NCI-H345 treated with DMSO at 0.1 percent for 48 hours (cell line): ENCODE data around the gene UBL4B.
"Not testable (repeated sequence)": the region's sequence is repeated elsewhere in the genome, so short reads cannot be mapped to it uniquely, and the experiment has no call there.

Experiments used
- DNase-seq: peaks from one replicate; lab custom pipeline; 2025; ENCODE audit not compliant: unreplicated experiment; lab: John Stamatoyannopoulos, UW

The UBL4B gene

DNA sequence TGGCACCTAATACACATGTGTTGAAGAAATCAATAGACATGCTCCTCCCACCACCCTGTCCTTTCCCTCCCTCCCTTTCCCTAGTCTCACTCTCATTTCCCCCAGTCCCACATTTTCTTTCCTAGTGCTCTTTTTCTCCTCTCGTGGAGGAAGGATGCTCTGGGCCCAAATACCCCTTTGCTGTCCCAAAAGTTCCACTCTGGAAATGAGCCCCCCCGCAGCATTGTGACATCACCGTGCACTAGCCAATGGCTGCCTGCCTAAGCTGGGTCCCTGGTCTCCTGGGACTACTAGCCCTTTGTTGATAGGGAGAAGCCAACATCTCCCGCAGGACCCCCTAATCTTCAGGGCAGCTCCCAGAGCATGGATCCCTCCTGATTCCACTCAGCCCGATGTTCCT is at the start of gene UBL4B:
Gene UBL4B, plus strand, starts transcription at position 301 of the 400 bp plus-strand sequence. Its CDS starts 92 bp downstream, at position 393.
- no peak for DNase-seq

- no peak for DNase-seq
These were observed 49.6 kb upstream of the UBL4B start for GRCh38 chr1:110062612-110063011.

GRCh38 chr1:110063781-110064180 is 48.5 kb upstream of the UBL4B start:
- no peak for DNase-seq

DNA sequence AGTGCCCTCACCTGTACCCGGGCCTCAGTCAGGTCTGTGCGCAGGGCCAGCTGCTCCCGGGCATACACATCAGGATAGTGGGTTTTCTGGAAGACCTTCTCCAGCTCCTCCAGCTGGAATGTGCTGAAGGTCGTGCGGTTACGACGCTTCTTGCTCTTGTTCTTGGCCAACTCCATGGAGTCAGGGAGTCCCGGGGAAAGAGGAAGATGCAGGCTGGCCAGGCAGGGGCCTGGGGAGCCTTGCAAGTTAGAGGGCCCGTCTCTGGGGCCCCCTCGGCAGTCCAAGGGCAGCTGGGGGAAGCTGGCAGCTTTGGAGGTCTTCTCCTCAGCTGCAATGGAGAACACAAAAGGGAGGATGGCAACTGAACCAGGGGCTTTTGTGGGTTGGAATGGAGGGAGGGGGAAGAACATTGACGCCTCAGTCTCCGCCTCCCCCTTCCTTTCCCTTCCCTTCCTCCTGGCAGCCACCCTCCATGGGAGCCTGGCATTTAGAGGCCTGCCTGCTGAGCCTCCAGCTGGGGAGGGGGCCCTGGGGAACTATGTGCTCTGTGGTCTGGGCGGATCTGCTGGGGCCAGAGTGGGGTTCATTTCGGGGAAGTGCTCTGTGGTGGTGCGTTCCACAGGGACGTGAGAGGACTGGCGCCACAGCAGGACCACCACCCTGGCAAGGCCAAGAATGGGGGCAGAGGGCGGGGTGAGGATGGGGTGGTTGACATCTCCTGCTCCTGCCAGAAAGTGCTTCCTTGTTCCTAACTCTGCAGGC is 47.5 kb upstream of the UBL4B start:
- no peak for DNase-seq

DNA sequence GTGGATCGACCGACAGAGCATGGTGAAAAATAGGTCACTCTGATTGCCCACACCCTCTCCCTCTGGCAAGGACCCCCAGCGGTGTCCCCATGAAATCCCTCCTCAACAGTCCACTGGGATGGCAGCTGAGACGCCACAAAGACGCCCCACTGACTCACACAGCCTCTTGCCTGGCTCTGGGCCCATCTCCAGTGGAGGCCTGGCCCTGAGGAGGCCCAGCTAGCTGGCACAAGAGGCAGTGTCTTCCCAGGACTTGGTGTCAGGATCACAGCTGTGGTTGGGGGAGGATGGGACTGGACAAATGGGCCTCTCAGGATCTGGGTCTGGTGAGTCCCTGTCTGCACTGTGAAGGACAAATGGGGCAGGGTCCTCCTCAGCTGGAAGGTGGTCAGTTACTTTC is 46.4 kb upstream of the UBL4B start:
- no peak for DNase-seq

DNA sequence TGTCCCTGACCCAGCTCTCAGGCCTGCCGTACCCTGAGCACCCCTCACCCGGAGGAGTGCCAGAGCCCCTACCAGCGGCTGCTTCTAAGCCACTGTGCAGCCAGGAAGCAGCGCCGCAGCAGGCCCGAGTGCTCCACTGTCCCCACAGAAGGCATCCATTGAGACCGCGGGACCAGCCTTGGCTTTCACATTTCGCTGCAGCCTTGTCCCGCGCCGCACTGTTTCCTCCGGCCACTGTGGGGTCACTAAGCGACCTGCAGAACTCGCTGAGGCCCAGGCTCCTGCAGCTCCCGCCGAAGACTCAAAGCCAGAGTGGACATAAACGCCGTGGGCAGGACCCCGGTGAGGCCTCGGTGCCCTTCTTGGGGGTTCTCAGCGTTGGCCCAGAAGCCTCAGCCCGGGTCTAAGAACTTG is 44.8 kb upstream of the UBL4B start:
- DNase-seq: no peak

GRCh38 chr1:110067893-110068645 is 44.2 kb upstream of the UBL4B start:
- no peak for DNase-seq

DNA sequence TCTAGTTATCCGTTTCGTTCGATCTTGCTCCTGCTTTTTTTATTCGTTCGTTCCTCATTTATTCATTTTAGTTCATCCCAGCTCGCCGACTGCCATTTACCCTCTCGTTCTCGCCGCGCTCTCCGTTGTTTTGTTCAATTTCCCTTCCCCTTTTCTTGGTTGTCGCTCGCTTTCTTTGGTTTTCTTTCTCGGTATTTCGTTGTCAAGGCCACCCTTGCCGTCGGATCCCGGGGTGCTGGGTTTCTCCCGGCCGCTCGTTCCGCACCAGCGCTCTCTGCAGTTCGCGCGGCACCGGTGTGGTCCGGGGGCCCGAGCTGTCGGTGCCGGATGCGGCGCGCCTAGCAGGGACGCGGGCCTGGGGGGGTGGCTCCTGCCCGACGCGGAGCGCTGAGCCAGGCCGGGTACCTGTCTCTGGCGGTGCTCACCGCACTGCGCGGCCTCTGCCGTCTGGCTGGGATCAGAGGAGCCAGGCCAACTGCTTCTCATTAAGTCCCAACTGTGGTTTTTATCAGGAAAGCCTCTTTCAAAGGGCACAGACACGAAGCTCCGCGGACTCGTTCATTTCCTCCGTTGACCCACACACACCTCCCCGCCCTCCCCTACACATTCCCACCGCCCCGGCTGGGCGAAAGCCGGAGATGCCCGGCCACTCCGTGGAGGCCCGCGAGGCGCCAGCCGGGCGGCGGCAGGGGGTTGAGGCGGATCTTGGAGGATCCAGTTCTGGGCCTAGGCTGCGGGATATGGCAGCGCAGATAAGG is 43.4 kb upstream of the UBL4B start:
- DNase-seq: no peak

DNA sequence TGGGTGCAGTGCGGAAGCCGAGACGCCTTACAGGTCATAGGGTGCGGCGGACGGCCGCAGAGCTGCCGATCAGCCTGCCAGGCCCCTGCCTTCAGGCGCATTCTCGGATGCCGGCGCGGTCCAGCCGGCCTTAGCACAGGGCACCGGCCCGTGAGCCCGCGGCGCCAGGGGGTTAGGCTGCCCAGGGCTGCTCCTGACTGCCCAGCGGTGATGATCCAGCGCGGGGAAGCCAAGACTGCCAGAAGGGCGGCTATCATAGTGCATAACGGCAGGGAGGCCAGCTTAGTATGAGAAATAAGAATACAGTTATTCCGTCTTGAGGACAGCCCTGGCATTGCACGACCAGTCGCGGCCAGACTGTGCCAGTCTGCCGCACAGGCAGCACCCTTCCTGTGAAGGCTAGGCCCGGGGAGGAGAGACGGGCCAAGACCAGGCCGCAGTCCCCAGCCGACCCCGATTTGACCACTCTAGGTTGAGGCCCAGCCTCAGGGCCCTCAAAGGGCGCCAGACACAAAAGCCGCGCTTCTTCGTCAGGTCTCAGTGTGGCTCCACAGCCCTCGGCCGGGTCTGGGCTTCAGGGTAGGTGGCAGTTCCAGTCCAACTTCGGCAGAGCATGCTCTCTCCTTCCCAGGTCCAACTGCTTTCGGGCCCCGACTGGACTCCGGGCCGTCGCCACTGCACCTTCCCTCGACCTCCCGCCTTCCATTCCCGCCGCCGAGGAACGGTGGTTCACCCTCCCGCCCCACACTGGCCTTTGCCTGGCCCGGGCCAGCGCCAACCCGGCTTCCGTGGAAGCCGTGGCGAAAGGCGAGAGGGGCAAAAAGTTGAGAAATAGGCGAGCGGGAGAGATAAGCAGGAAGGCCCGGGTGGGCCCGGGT is 42.6 kb upstream of the UBL4B start:
- DNase-seq: no peak

GRCh38 chr1:110070282-110070669 is 42.0 kb upstream of the UBL4B start:
- DNase-seq: no peak

DNA sequence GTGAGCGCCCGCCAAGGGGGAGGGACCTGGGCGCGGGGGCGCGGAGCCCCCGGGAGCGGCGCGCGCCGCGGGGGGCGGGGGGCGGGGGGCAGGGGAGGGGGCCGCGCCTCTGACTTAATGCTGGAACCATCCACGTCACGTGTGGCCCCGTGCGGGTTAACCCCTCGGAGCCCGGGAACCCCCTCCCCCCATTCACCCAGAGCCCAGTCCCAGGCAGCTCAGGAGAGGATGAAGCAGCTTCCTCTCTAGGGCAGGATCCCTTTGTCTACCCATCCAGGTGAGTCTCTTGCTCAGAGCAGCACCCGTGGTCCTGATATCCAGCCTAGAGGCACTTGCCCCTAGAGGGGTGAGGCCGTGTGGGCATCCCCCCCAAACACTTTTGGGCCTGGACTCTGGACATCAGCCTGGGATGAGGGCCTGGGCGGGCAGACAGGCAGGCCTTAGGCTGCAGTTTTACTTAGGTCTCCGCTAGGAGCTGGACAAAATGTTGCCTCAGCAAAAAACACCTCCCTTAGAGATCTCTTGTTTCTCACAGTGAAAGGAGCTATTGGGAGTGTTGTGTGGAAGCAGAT is 41.5 kb upstream of the UBL4B start, which contains the start of gene ALX3:
Gene ALX3, minus strand, starts transcription at position 2 of the 572 bp plus-strand sequence. CDS start 60 bp downstream, outside the sequence.
- no peak for DNase-seq

DNA sequence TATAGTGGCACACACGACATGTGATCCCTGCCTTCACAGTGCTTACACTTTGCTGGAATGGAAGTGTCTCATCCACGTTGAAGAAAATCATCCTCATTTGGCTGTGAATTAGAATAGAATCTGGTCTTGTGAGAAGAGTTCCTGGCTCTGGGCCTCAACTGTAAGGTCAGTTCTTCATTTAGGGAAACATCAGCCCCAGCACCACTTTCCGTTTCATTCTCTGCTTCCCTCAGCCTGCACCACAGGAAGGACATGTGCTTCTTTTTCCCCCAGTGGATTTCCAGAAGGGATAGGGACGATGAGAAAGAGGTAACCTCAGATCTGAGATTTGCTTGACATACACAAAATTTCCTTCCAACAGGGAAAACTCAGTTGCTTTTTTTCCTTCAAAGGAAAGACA is 38.1 kb upstream of the UBL4B start:
- no peak for DNase-seq

GRCh38 chr1:110076789-110077500 is 35.3 kb upstream of the UBL4B start:
- no peak for DNase-seq

DNA sequence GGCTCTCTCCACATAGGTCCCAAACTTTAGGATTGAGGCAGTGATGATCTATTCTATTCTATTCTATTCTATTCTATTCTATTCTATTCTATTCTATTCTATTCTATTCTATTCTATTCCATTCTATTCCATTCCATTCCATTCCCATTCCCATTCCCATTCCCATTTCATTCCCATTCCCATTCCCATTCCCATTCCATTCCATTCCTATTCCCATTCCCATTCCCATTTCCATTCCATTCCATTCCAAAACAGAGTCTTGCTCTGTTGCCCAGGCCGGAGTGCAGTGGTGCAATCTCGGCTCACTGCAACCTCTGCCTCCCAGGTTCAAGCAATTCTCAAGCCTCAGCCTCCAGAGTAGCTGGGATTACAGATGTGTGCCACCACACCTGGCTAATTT is 32.2 kb upstream of the UBL4B start:
- DNase-seq: not testable (repeated sequence)

- no peak for DNase-seq
These were observed 31.2 kb upstream of the UBL4B start for GRCh38 chr1:110081061-110081460.

DNA sequence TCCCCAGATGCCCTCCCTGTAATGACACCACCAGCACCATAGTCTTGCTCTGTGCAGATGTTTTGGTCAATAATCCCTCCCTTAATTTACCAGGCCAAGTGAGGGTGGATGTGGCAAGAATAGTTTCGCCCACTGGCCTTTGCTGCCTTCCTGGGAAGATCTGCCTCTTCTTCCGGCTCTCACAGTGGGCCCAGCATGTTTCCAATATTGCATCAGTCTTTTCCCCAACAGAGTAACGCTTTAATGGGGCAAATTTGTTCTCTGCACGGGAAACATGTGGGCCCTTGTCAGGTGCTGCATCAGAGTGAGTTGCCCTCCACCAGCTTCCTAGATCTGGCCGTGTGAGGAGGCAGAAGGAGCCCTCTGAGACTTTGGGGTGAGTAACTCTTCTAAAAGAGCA is 29.8 kb upstream of the UBL4B start:
- no peak for DNase-seq

DNA sequence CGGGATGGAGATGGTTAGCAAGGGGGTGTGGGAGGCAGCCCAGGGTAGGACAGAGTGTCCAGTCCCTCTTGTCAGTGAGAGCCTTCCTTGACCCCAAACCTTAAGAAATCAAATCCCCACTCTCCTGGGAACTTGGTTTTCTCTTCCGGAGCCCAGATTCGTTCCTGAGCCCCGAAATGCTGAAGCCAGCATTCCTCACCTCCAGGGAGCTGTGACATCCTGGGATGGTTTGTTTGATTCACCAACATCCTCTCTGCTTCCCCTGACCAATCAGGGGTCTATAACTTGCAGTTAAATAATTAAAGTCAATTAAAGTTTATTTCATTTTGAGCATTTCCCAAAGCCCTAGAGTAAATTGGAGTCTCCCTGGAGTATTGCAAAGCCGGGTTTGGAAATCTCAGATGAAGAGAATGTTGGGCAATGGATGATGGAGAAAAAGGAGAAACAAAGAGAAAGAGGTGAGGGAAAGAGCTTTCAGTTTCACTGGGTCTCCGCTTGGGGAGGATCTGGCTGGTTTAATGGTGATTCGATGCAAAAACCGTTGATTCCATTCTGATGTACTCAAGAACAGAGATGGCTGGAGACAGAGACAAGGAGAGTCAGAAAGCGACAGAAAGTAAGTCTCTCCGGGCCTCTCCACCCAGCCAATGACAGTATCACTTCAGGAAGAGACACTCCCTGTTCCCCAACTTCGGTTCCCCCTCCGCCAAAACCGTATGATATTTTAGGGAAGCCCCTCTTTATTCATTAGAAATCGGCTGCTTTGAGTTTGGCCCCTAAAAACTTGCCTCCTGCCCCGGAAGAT is 29.0 kb upstream of the UBL4B start:
- no peak for DNase-seq

GRCh38 chr1:110083866-110084226 is 28.4 kb upstream of the UBL4B start:
- no peak for DNase-seq
